ENCODE results near the gene PSAP.

- no peak for TF ChIP-seq POLR2A (IDR thresholded peaks at IDR 0.05)
- no peak for TF ChIP-seq CTCF (IDR thresholded peaks at IDR 0.05)
These were observed 38.4 kb upstream of the PSAP start for GRCh38 chr10:71889388-71889987.

Data from esophagus squamous epithelium (tissue), 4 donors.